ENCODE data around the gene APLP1.

DNA sequence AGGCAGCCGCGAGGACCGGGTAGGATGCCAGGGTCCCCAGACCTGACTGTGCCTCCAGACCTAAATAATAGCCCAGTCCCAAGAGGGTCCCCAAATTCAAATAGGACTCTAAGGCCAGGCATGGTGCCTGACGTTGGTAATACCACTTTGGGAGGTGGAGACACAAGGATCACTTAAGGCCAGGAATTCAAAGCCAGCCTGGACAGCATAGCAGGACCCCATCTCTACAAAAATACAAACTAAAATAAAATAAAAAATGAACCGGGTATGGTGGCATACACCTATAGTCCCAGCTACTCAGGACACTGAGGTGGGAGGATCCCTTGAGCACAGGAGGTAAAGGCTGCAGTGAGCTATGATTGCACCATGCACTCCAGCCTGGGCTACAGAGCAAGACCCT is 5.4 kb upstream of the APLP1 start:
- no peak for TF ChIP-seq EZH2 (IDR thresholded peaks at IDR 0.05)
- no peak for TF ChIP-seq POLR2AphosphoS5 (IDR thresholded peaks at IDR 0.05; ENCODE audit: borderline replicate concordance, low read depth, low read length)
- TF ChIP-seq FOXP2 (optimal IDR thresholded peaks at IDR 0.05; ENCODE audit: control extremely low read depth, extremely low read length, insufficient read depth): no peak

Data from SK-N-MC (cell line).